ENCODE results near the gene TSC22D3.

GRCh38 chrX:107752043-107752442 lies 23.5 kb downstream of the TSC22D3 start:
- TF ChIP-seq EZH2phosphoT487 (IDR thresholded peaks at IDR 0.05; ENCODE audit: insufficient read depth, low read depth) (no peak), EZH2 (IDR thresholded peaks at IDR 0.05; ENCODE audit: insufficient read depth, poor library complexity, severe bottlenecking) (no peak)
